Activated naive CD8-positive, alpha-beta T cell (primary cell): Measurements from ENCODE around the gene TRAK1.

Source experiments
- H3K27ac Mint-ChIP-seq: one replicate; pipeline ENCODE4 v1.8.0; 2021; ENCODE audit warnings: mixed read lengths
- H3K27me3 Mint-ChIP-seq: one replicate; pipeline ENCODE4 v1.8.0; 2021; ENCODE audit warnings: mixed read lengths
- H3K36me3 Mint-ChIP-seq: one replicate; pipeline ENCODE4 v1.8.0; 2021; ENCODE audit warnings: mixed read lengths
- H3K4me1 Mint-ChIP-seq: one replicate; pipeline ENCODE4 v1.8.0; 2021; ENCODE audit warnings: low read depth, mixed read lengths
- H3K4me3 Mint-ChIP-seq: one replicate; pipeline ENCODE4 v1.8.0; 2021; ENCODE audit warnings: mild to moderate bottlenecking, mixed read lengths
- H3K9me3 Mint-ChIP-seq: one replicate; pipeline ENCODE4 v1.8.0; 2021; ENCODE audit warnings: low read depth, mixed read lengths

TRAK1 gene

GRCh38 chr3:42176242-42177034 lies 85.3 kb downstream of the TRAK1 start:
- Mint-ChIP-seq H3K36me3 (peaks cover 5% of the 10 kb centered on the region), H3K4me1 (peaks cover 30% of the 10 kb centered on the region), H3K9me3 (no peaks in the 10 kb centered on the region), H3K4me3 (no peak overlapping the region), H3K27me3 (no peaks in the 10 kb centered on the region), H3K27ac (no peak overlapping the region)

- H3K27ac Mint-ChIP-seq: no peak overlapping the region
- H3K9me3 Mint-ChIP-seq: no peaks in the 10 kb centered on the region
- peaks cover 22% of the 10 kb centered on the region for H3K4me1 Mint-ChIP-seq
- H3K4me3 Mint-ChIP-seq: no peak overlapping the region
- H3K36me3 Mint-ChIP-seq: peaks cover 5% of the 10 kb centered on the region
- no peaks in the 10 kb centered on the region for H3K27me3 Mint-ChIP-seq
Measured at GRCh38 chr3:42177068-42177800, 86.1 kb downstream of the TRAK1 start.

GRCh38 chr3:42177801-42178150 lies 86.6 kb downstream of the TRAK1 start:
- Mint-ChIP-seq H3K36me3 (peaks cover 5% of the 10 kb centered on the region), H3K4me1 (peaks cover 18% of the 10 kb centered on the region), H3K27ac (no peak overlapping the region), H3K27me3 (no peaks in the 10 kb centered on the region), H3K9me3 (no peaks in the 10 kb centered on the region), H3K4me3 (no peak overlapping the region)

GRCh38 chr3:42179110-42179725 lies 88.1 kb downstream of the TRAK1 start:
- Mint-ChIP-seq H3K36me3 (peaks cover 5% of the 10 kb centered on the region), H3K9me3 (no peaks in the 10 kb centered on the region), H3K27ac (peak overlapping the region; percentile 46), H3K4me1 (peaks cover 6% of the 10 kb centered on the region), H3K27me3 (no peaks in the 10 kb centered on the region), H3K4me3 (no peak overlapping the region)

GRCh38 chr3:42180901-42181300 lies 89.7 kb downstream of the TRAK1 start:
- peaks cover 6% of the 10 kb centered on the region for H3K4me1 Mint-ChIP-seq
- no peak overlapping the region for H3K4me3 Mint-ChIP-seq
- H3K9me3 Mint-ChIP-seq: no peaks in the 10 kb centered on the region
- no peaks in the 10 kb centered on the region for H3K27me3 Mint-ChIP-seq
- peaks cover 7% of the 10 kb centered on the region for H3K36me3 Mint-ChIP-seq
- H3K27ac Mint-ChIP-seq: no peak overlapping the region

- no peaks in the 10 kb centered on the region for H3K9me3 Mint-ChIP-seq
- H3K27ac Mint-ChIP-seq: no peak overlapping the region
- H3K4me3 Mint-ChIP-seq: no peak overlapping the region
- H3K27me3 Mint-ChIP-seq: no peaks in the 10 kb centered on the region
- H3K36me3 Mint-ChIP-seq: peaks cover 6% of the 10 kb centered on the region
- H3K4me1 Mint-ChIP-seq: peaks cover 6% of the 10 kb centered on the region
Measured at GRCh38 chr3:42182555-42182954, 91.4 kb downstream of the TRAK1 start.

- no peaks in the 10 kb centered on the region for H3K27me3 Mint-ChIP-seq
- no peak overlapping the region for H3K4me3 Mint-ChIP-seq
- no peaks in the 10 kb centered on the region for H3K9me3 Mint-ChIP-seq
- no peak overlapping the region for H3K27ac Mint-ChIP-seq
- peaks cover 8% of the 10 kb centered on the region for H3K36me3 Mint-ChIP-seq
- peaks cover 5% of the 10 kb centered on the region for H3K4me1 Mint-ChIP-seq
Measured at GRCh38 chr3:42183991-42184632, 93.0 kb downstream of the TRAK1 start.

GRCh38 chr3:42184651-42185443 lies 93.7 kb downstream of the TRAK1 start:
- Mint-ChIP-seq H3K4me1 (no peaks in the 10 kb centered on the region), H3K27me3 (no peaks in the 10 kb centered on the region), H3K36me3 (peaks cover 6% of the 10 kb centered on the region), H3K27ac (no peak overlapping the region), H3K4me3 (no peak overlapping the region), H3K9me3 (no peaks in the 10 kb centered on the region)

GRCh38 chr3:42187936-42188335 lies 96.8 kb downstream of the TRAK1 start:
- H3K36me3 Mint-ChIP-seq: peaks cover 6% of the 10 kb centered on the region
- no peaks in the 10 kb centered on the region for H3K9me3 Mint-ChIP-seq
- peaks cover 13% of the 10 kb centered on the region for H3K4me1 Mint-ChIP-seq

GRCh38 chr3:42188376-42188775 lies 97.2 kb downstream of the TRAK1 start:
- Mint-ChIP-seq H3K36me3 (peaks cover 6% of the 10 kb centered on the region), H3K27ac (peak overlapping the region; percentile 16), H3K4me1 (peaks cover 17% of the 10 kb centered on the region), H3K9me3 (no peaks in the 10 kb centered on the region), H3K4me3 (no peak overlapping the region), H3K27me3 (no peaks in the 10 kb centered on the region)

More at GRCh38 chr3:42187936-42188335, 96.8 kb downstream of the TRAK1 start:
- H3K27me3 Mint-ChIP-seq: no peaks in the 10 kb centered on the region
- H3K4me3 Mint-ChIP-seq: no peak overlapping the region
- peak overlapping the region; percentile 16 for H3K27ac Mint-ChIP-seq

- Mint-ChIP-seq H3K9me3 (no peaks in the 10 kb centered on the region), H3K4me1 (peaks cover 21% of the 10 kb centered on the region), H3K27ac (no peak overlapping the region), H3K27me3 (no peaks in the 10 kb centered on the region), H3K36me3 (peaks cover 6% of the 10 kb centered on the region), H3K4me3 (no peak overlapping the region)
Measured at GRCh38 chr3:42189001-42189460, 97.9 kb downstream of the TRAK1 start.

GRCh38 chr3:42189736-42190135 lies 98.6 kb downstream of the TRAK1 start:
- Mint-ChIP-seq H3K36me3 (peaks cover 6% of the 10 kb centered on the region), H3K4me1 (peaks cover 21% of the 10 kb centered on the region), H3K9me3 (no peaks in the 10 kb centered on the region), H3K27ac (no peak overlapping the region), H3K27me3 (no peaks in the 10 kb centered on the region), H3K4me3 (no peak overlapping the region)

- H3K27ac Mint-ChIP-seq: no peak overlapping the region
- no peaks in the 10 kb centered on the region for H3K27me3 Mint-ChIP-seq
- H3K4me1 Mint-ChIP-seq: peaks cover 21% of the 10 kb centered on the region
- H3K9me3 Mint-ChIP-seq: no peaks in the 10 kb centered on the region
- H3K36me3 Mint-ChIP-seq: peaks cover 4% of the 10 kb centered on the region
- no peak overlapping the region for H3K4me3 Mint-ChIP-seq
Measured at GRCh38 chr3:42190701-42191442, 99.7 kb downstream of the TRAK1 start.

- no peaks in the 10 kb centered on the region for H3K27me3 Mint-ChIP-seq
- H3K36me3 Mint-ChIP-seq: peaks cover 6% of the 10 kb centered on the region
- H3K27ac Mint-ChIP-seq: no peak overlapping the region
- no peak overlapping the region for H3K4me3 Mint-ChIP-seq
- no peaks in the 10 kb centered on the region for H3K9me3 Mint-ChIP-seq
- H3K4me1 Mint-ChIP-seq: peaks cover 21% of the 10 kb centered on the region
Measured at GRCh38 chr3:42191443-42191747, 100.2 kb downstream of the TRAK1 start.
